NCI-H1092 (cell line): Measurements from ENCODE around the gene SDCBP2.
A peak's percentile ranks its signal among the peaks of the same experiment; 100 is the strongest.

ENCODE experiments used
- DNase-seq: peaks from one replicate; lab custom pipeline; 2025; lab: John Stamatoyannopoulos, UW

Gene SDCBP2

GRCh38 chr20:1272368-1273100 lies 56.4 kb downstream of the SDCBP2 start:
- DNase-seq = no peak

GRCh38 chr20:1269850-1270249 lies 59.1 kb downstream of the SDCBP2 start:
- DNase-seq = no peak

- DNase-seq = no peak
Measured at GRCh38 chr20:1269235-1269634, 59.7 kb downstream of the SDCBP2 start.

DNA sequence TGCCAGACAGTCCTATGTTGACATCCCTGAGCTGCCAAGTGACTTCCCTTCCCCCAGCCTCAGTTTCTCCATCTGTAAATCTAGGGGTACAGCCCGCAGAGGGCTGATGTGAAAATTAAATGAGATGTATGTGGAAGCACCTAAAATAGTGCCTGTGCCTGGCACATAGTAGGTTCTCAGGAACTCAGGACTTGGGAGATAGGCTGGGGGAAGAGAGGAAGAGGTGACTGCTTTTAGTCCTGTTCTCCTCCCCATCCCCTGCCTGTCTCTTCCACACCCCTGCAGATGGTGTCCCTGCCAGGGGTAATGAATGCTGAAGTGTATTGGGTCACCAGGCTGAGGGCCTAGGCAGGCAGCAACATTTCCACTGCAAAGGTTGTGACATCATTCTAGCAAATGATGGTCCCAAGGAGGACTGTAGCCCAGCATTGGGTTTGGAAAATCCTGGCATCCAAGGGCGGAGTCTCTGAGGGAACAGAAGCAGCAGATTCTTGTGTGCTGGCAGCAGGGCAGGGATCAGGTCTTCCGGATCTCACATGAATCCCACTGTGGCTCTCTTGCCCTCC lies 61.0 kb downstream of the SDCBP2 start:
- no peak for DNase-seq

- no peak for DNase-seq
Measured at GRCh38 chr20:1267161-1267560, 61.8 kb downstream of the SDCBP2 start.

- peak; percentile 6 for DNase-seq
Measured at GRCh38 chr20:1266167-1266973, 62.6 kb downstream of the SDCBP2 start, which contains the start of gene SNPH. Gene SNPH, plus strand, starts transcription at chr20:1266294. Its CDS starts 29,946 bp downstream, at chr20:1296240.

- no peak for DNase-seq
Measured at GRCh38 chr20:1265916-1266166, 63.1 kb downstream of the SDCBP2 start.

GRCh38 chr20:1265226-1265915 lies 63.6 kb downstream of the SDCBP2 start:
- no peak for DNase-seq

DNA sequence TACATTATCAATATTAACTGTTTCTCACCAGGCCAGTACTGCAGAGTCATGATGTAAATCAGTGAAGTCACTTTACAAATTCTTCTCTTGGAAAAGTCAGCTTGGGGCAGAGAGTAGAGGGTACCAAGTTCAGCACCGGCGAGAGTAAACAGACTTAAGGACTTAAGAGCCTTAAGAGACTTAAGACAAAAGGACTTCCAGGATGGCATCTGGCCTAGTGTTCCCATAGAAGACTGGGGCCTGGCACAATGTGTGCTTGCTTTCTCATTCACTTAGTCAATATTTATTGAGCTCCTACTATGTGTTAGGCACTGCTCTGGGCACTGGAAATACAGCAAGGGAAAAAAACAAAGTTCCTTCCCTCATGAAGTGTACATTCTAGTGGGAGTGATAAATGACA lies 64.2 kb downstream of the SDCBP2 start:
- no peak for DNase-seq

- DNase-seq = no peak
Measured at GRCh38 chr20:1263853-1264252, 65.1 kb downstream of the SDCBP2 start.
